H54 (cell line): ENCODE measurements around the gene PCDH9.

ENCODE experiments used
- DNase-seq: peaks from one replicate; pipeline ENCODE4 v3.0.0; 2011; ENCODE audit warnings: low spot score, mixed read lengths; ENCODE audit not compliant: insufficient read length
- FAIRE-seq: peaks from 3 replicates; lab custom pipeline; 2011; peaks lifted over from hg19 to GRCh38; lab: Jason Lieb, UNC
- POLR2A ChIP-seq: IDR thresholded peaks from 2 replicates; pipeline ENCODE4 v1.6.1; 2011; ENCODE audit warnings: low read depth, mild to moderate bottlenecking, low read length

Gene PCDH9

GRCh38 chr13:67014399-67014798, 215.7 kb downstream of the PCDH9 start:
- no peak for TF ChIP-seq POLR2A
- DNase-seq (no peak), FAIRE-seq (no peak)

GRCh38 chr13:67013709-67014108, 216.4 kb downstream of the PCDH9 start:
- no peak for TF ChIP-seq POLR2A
- FAIRE-seq: no peak
- DNase-seq: no peak

- DNase-seq (no peak), FAIRE-seq (no peak)
- no peak for TF ChIP-seq POLR2A
Measured at GRCh38 chr13:67008075-67008668, 222.0 kb downstream of the PCDH9 start.

- no peak for TF ChIP-seq POLR2A
- FAIRE-seq: no peak
- no peak for DNase-seq
Measured at GRCh38 chr13:67004511-67004910, 225.6 kb downstream of the PCDH9 start.

GRCh38 chr13:67003743-67004142, 226.4 kb downstream of the PCDH9 start:
- no peak for TF ChIP-seq POLR2A
- no peak for DNase-seq
- FAIRE-seq: no peak

GRCh38 chr13:67001363-67001762, 228.8 kb downstream of the PCDH9 start:
- TF ChIP-seq POLR2A: no peak
- FAIRE-seq: no peak

GRCh38 chr13:66996503-66996902, 233.6 kb downstream of the PCDH9 start:
- DNase-seq: no peak
- FAIRE-seq: no peak
- no peak for TF ChIP-seq POLR2A

More at GRCh38 chr13:67001363-67001762, 228.8 kb downstream of the PCDH9 start:
- no peak for DNase-seq

GRCh38 chr13:66995203-66995611, 234.9 kb downstream of the PCDH9 start:
- DNase-seq (no peak), FAIRE-seq (no peak)
- TF ChIP-seq POLR2A: no peak

- FAIRE-seq (no peak), DNase-seq (no peak)
- TF ChIP-seq POLR2A: no peak
Measured at GRCh38 chr13:66994517-66995202, 235.5 kb downstream of the PCDH9 start.

- peak; percentile 29 for DNase-seq
- no peak for TF ChIP-seq POLR2A
- FAIRE-seq: peak; percentile 87
Measured at GRCh38 chr13:66994097-66994496, 236.0 kb downstream of the PCDH9 start.

- FAIRE-seq: no peak
- no peak for TF ChIP-seq POLR2A
- no peak for DNase-seq
Measured at GRCh38 chr13:66992719-66993118, 237.4 kb downstream of the PCDH9 start.

- no peak for DNase-seq
Measured at GRCh38 chr13:66992183-66992582, 238.0 kb downstream of the PCDH9 start.

GRCh38 chr13:66984241-66984640, 245.9 kb downstream of the PCDH9 start:
- DNase-seq: no peak
- no peak for FAIRE-seq
- no peak for TF ChIP-seq POLR2A

More at GRCh38 chr13:66992183-66992582, 238.0 kb downstream of the PCDH9 start:
- FAIRE-seq: no peak
- TF ChIP-seq POLR2A: no peak

- FAIRE-seq (no peak), DNase-seq (no peak)
- TF ChIP-seq POLR2A: no peak
Measured at GRCh38 chr13:66981912-66982311, 248.2 kb downstream of the PCDH9 start.

GRCh38 chr13:66977161-66977560, 253.0 kb downstream of the PCDH9 start:
- no peak for FAIRE-seq
- no peak for TF ChIP-seq POLR2A
- DNase-seq: no peak
